Right renal cortex interstitium (tissue), 3 donors: ENCODE results near the gene CDK8. TPM values are rescaled to one million over a fixed set of nuclear protein-coding genes. Genes with fewer than 3 reads are reported as not detected.

Experiments used
- DNase-seq, 3 donors: peaks; one replicate each; pipeline ENCODE4 v3.0.0-alpha.2; 2013; ENCODE audit warnings: low read depth in 3 of 3, low spot score in 2 of 3
- polyA plus RNA-seq, 3 donors: library from polyadenylated mRNA; unstranded; fragments of 120-200 nt; gene quantifications; one replicate each; pipeline ENCODE4 v1.2.1, GENCODE V29; 2013; ENCODE audit not compliant: insufficient read length in 3 of 3

CDK8 gene
- polyA plus RNA-seq, 3 donors: 21.5 to 23.5 (median 22.5) TPM

- DNase-seq: no peak
These were observed 125.9 kb downstream of the CDK8 start for GRCh38 chr13:26379831-26380230.

DNA sequence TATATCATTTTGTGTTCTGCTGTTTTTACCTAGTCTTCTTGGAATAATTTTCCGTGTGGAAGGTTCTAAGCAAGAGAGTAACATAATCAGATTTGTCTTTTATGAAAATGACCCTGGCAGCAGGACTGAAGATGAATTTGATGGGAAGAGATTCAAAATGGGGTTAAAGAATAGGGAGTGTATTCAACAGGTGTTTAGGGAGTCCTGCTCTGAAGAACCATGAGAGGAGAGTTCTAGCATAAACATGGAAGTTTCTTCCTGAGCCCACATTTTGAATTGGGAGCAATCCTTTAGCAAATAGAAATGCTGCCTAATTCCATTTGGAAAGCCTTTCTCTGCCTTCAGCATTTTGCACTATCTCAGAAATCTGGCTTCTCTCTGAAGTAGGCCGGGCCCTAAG, 127.0 kb downstream of the CDK8 start:
- no peak for DNase-seq

DNA sequence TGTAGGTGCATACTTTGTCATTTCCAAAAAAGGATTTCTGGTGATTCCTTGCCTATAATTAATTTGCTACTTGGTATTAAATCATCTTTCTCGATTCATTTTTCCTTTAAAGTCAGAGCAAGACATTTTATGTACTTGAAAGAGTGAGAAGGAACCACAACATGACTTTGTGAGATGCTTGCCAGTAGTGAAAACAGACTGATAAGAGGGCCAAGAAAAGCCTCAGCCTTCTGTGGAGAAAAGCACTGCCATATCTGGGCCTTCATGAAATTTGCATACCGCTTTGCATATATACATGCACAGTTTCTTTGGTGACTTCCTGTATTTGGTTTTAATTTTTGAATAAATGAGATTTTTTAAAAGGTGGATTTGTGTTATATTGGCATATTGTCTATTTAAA, 128.4 kb downstream of the CDK8 start:
- DNase-seq: no peak

DNA sequence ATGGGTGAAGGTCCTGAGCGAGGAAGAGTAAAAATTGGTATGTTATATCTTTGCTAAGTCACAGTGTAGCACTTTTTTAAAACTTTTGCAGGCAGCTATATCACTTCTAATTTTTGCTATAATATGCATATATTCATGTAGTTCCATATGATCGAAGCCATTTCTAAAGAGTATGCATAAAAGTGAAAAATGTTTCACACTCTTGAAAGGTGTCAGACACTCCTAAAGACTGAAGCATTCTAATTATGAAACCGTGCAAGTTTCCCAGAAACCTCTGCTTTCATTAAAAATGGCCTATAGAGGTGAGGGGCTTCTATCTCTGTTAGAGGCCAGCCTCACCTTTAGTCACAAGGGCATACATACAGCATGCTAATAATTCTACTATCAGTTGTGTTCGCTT, 128.9 kb downstream of the CDK8 start:
- DNase-seq: no peak

- DNase-seq: no peak
These were observed 130.7 kb downstream of the CDK8 start for GRCh38 chr13:26384587-26384986.

DNA sequence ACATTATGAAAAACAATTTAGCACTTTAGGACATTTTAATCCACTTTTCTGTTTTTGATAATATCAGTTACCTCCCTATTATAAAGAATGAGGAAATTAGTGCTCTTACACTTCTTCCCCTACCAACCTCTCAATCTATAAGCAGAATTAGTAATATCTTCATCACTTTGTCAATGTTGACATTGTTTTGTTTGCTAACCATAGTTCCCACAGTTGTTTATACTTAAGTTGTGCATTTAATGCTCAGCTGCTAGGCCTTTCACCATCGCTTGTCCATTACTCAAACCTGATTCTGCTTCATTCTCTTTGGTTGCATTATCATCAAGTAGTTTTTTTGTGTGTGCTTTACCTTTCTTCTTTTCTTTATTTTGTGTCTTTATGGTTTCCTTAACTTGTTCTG, 132.1 kb downstream of the CDK8 start:
- no peak for DNase-seq

- DNase-seq: no peak
These were observed 136.3 kb downstream of the CDK8 start for GRCh38 chr13:26390203-26390602.

- no peak for DNase-seq
These were observed 146.6 kb downstream of the CDK8 start for GRCh38 chr13:26400545-26400944.

- no peak for DNase-seq
These were observed 147.1 kb downstream of the CDK8 start for GRCh38 chr13:26401069-26401468.

- DNase-seq: no peak
These were observed 147.7 kb downstream of the CDK8 start for GRCh38 chr13:26401578-26402021.

- DNase-seq: no peak
These were observed 152.9 kb downstream of the CDK8 start for GRCh38 chr13:26406791-26407190.

- no peak for DNase-seq
These were observed 157.3 kb downstream of the CDK8 start for GRCh38 chr13:26411206-26411605.

- no peak for DNase-seq
These were observed 158.3 kb downstream of the CDK8 start for GRCh38 chr13:26412263-26412662.

GRCh38 chr13:26412936-26413716, 159.2 kb downstream of the CDK8 start:
- no peak for DNase-seq

DNA sequence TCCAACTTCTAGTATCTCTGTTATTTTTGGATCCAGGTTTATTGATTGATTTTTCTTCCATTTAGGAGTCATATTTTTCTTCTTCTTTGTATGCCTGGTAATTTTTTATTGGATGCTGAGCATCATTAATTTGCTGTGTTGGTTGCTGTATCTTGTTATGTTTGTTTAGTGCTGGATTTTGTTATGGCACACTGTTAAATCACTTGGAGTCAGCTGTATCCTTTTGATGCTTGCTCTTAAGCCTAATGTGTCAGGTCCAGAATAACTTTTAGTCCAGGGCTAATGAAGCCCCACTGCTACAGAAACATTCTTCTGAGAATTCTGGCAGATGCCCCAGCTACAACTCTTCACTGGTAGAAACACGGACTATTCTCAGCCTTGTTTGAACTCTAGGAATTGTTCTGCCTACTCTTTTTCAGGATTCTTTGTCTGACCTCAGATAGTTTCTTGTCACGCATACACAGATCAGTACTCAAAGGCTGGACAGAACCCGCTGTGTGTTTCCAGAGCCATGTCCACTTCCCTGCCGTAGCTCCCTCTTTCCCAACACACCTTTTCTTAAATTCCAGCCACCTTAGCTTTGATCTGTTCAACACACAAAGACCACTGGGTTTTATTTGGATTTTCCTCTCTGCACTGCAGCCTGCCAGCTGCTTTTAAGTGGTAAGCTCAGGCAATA, 166.5 kb downstream of the CDK8 start:
- no peak for DNase-seq

DNA sequence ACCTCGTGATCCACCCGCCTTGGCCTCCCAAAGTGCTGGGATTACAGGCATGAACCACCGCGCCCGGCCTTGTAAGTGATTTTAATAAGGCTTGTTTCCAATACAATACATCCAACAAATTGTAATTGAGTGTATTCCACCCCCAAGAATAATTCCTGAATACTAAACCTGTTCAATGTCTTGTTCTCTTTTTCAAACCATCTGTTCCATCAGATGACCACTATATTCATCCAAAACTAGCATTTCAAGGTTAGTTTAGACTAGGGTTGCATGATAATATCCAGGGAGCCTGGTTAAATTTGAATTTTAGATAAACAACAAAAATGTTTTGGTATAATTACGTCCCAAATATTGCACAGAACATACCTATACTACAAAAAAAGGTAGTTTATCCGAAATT, 168.1 kb downstream of the CDK8 start:
- no peak for DNase-seq

DNA sequence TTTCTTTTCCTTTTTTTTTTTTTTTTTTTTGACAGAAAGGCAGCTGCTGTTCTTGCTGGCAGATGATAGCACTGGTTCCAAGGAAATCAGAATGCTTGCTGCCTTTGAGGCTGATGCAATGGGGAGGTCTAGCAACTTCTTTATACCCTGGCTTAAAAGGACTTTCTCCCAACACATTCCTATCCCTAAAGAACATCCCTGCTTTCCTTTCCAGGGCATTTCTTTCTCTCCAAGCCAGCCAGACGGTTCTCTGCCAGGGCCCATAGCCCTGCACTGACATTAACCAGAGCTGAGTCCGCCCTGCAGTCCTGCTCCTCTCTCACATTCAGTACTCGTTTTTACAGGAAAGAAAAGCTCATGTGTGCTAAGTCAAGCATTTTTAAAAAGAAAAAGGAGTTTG, 169.7 kb downstream of the CDK8 start:
- DNase-seq: no peak

GRCh38 chr13:26424181-26424580, 170.3 kb downstream of the CDK8 start:
- DNase-seq: no peak

DNA sequence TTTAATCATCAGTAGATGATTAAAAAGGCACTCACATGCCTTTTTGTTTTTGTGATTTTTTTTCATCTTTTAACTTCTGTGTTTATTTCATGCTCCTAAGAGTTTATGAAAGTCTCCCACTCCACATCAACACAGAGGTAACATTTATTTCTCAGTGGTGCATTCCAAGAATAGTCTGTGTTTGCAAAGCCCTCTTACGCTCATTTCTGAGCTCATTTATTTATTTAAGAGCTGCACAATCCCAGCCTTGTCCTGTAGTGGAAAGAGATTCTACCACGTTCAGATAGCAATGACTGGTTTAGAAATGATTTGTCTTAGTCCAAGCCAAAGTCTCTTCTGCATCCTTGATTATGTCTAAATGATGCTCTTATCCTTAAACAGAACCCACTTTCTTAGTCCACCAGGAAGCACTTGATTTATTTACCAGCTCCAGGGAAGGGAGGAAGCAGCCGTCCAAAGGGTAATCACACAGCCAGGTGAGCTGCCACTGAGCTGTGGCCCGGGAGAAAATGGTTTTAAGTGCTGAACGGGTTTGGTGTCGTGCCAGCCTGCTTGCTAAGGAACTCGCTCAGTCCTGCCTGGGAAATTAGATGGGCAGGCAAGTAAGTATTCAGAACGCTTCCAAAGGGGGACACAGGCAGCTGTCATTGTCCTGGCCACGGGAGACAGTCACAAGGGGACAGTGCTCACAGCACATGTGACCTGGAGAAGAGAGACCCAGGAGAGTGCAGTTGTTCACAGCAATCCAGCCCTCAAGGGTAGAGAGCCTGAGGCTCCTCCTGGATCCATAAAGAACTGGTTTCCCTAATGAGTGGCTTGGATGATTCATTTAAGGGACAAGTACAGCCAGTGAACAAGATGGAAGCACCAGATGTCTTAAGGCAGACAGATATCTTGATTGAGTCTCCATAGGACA, 171.8 kb downstream of the CDK8 start:
- peak in 1 of 3 donors; percentile 15 for DNase-seq

- DNase-seq: no peak
These were observed 179.8 kb downstream of the CDK8 start for GRCh38 chr13:26433776-26434175.

DNA sequence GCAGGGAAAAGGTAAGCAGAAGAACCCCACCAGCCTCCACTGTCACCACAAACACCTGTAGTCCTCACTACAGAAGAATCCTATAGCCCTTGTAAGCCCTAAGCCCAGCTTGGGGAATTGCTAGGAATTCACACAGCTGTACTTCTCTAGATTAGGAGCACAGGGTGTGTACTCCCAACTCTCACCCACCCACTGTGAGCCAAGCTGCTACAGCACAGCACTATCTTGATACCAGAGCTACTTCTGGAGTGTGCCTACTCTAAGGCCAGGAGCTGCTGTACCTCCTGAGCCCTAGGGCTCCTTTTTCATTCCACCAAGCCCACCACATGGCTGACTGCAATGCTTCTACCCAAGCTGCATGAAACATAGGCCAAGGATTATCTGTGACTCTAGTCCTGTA, 181.2 kb downstream of the CDK8 start:
- DNase-seq: no peak
